HG03378 (cell line): ENCODE measurements around the gene PPM1J.
A peak's percentile ranks its signal among the peaks of the same experiment; 100 is the strongest.
"Not testable (repeated sequence)": the region's sequence is repeated elsewhere in the genome, so short reads cannot be mapped to it uniquely, and the experiment has no call there.

ENCODE experiments used
- ATAC-seq: cut with Tn5 transposase; IDR thresholded peaks from one replicate; pipeline ENCODE4 v1.9.1; 2021; ENCODE audit warnings: mild to moderate bottlenecking, moderate library complexity; ENCODE audit not compliant: unreplicated experiment

Gene PPM1J

GRCh38 chr1:112715264-112716053 is at the start of gene PPM1J:
Gene PPM1J (minus strand): TSS chr1:112715332. CDS start chr1:112715301, 31 bp downstream.
- ATAC-seq: peak; percentile 61

- ATAC-seq: no peak
Measured at GRCh38 chr1:112762541-112763500, 47.7 kb upstream of the PPM1J start.

GRCh38 chr1:112761714-112762480 is 46.8 kb upstream of the PPM1J start:
- ATAC-seq: no peak

- no peak for ATAC-seq
Measured at GRCh38 chr1:112759228-112759627, 44.1 kb upstream of the PPM1J start.

GRCh38 chr1:112754116-112754628 is 39.0 kb upstream of the PPM1J start:
- ATAC-seq: no peak

GRCh38 chr1:112748396-112748795 is 33.3 kb upstream of the PPM1J start:
- no peak for ATAC-seq

GRCh38 chr1:112744009-112744578 is 29.0 kb upstream of the PPM1J start:
- no peak for ATAC-seq

GRCh38 chr1:112743174-112744008 is 28.3 kb upstream of the PPM1J start:
- ATAC-seq: no peak

GRCh38 chr1:112737573-112737972 is 22.4 kb upstream of the PPM1J start:
- no peak for ATAC-seq

- ATAC-seq: no peak
Measured at GRCh38 chr1:112735752-112736151, 20.6 kb upstream of the PPM1J start.

- ATAC-seq: no peak
Measured at GRCh38 chr1:112731451-112731850, 16.3 kb upstream of the PPM1J start.

- ATAC-seq: no peak
Measured at GRCh38 chr1:112729909-112730308, 14.8 kb upstream of the PPM1J start.

GRCh38 chr1:112729011-112729410 is 13.9 kb upstream of the PPM1J start:
- not testable (repeated sequence) for ATAC-seq

- not testable (repeated sequence) for ATAC-seq
Measured at GRCh38 chr1:112728306-112728971, 13.3 kb upstream of the PPM1J start.

- no peak for ATAC-seq
Measured at GRCh38 chr1:112727716-112728115, 12.6 kb upstream of the PPM1J start.

- not testable (repeated sequence) for ATAC-seq
Measured at GRCh38 chr1:112724240-112724639, 9.1 kb upstream of the PPM1J start.

- ATAC-seq: no peak
Measured at GRCh38 chr1:112723511-112723839, 8.3 kb upstream of the PPM1J start.

GRCh38 chr1:112722601-112723510 is 7.7 kb upstream of the PPM1J start:
- ATAC-seq: no peak
